ENCODE results near the gene MTHFD2L. TPM values are rescaled to one million over a fixed set of nuclear protein-coding genes. Genes with fewer than 3 reads are reported as not detected.

Gene MTHFD2L
- total RNA-seq, 1 experiment from 2014 or later: 34.0 TPM

DNA sequence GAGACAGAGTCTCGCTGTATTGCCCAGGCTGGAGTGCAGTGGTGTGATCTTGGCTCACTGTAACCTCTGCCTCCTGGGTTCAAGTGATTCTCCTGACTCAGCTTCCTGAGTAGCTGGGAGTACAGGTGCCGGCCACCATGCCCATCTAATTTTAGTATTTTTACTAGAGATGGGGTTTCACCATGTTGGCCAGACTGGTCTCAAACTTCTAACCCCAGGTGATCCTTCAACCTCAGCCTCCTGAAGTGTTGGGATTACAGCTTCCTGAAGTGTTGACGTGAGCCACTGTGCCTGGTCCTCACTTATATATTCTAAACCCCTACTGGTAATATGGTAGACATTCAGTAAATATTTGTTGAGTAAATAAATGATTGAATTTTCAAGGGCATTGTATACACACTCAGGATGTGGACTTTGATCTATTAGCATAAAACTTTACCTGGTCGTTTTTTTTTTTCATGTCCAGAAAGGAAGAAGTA, 33.0 kb downstream of the MTHFD2L start:
- Histone ChIP-seq H2AFZ (ENCODE audit: low read length) (no peak overlapping the region), H3K27me3 (ENCODE audit: low read length) (no peaks in the 10 kb centered on the region), H3K9me2 (replicated peaks; ENCODE audit: low read length) (no peaks in the 10 kb centered on the region), H3K79me2 (ENCODE audit: low read length) (no peaks in the 10 kb centered on the region), H3K4me1 (ENCODE audit: insufficient read depth, low read length) (peaks cover 19% of the 10 kb centered on the region), H3F3A (ENCODE audit: low read length, unreplicated experiment) (no peaks in the 10 kb centered on the region), H3K27ac (ENCODE audit: low read length) (peak overlapping the region; percentile 17), H3K4me2 (ENCODE audit: low read length) (no peak overlapping the region), H3K9me3 (ENCODE audit: low read length) (peaks cover 8% of the 10 kb centered on the region; the same call in 1 of the 2 replicates), H3K9ac (ENCODE audit: low read length) (no peak overlapping the region; the same call in 1 of the 2 replicates), H3K4me3 (ENCODE audit: low read length) (no peak overlapping the region), H3K36me3 (ENCODE audit: low read depth, low read length) (peaks cover 10% of the 10 kb centered on the region; the same call in 1 of the 2 replicates), H4K20me1 (ENCODE audit: low read length) (no peaks in the 10 kb centered on the region)
- no TSS peak for BruUV-seq (replicated peaks)
- CTCF ChIA-PET: no interaction called here
- POLR2A ChIA-PET (ENCODE audit: unreplicated experiment): no interaction called here
- no peak for TF ChIP-seq EZH2phosphoT487 (IDR thresholded peaks at IDR 0.05; ENCODE audit: borderline replicate concordance, low read length)
- no peak for TF ChIP-seq CTCF (conservative IDR thresholded peaks at IDR 0.05; ENCODE audit: low read depth, low read length)
- TF ChIP-seq EZH2 (IDR thresholded peaks at IDR 0.05; ENCODE audit: low read length, unreplicated experiment): no peak
- intact Hi-C loops (cut with micrococcal nuclease): no loop called here
- ATAC-seq: peak; percentile 79
- peak; percentile 42 for DNase-seq

- no peaks in the 10 kb centered on the region for H3K27me3 ChIP-seq (ENCODE audit: low read length)
- intact Hi-C loops (cut with micrococcal nuclease): no loop called here
- no peaks in the 10 kb centered on the region for H3F3A ChIP-seq (ENCODE audit: low read length, unreplicated experiment)
- peak overlapping the region; percentile 35; the same call in 1 of the 2 replicates for H3K9ac ChIP-seq (ENCODE audit: low read length)
- no peaks in the 10 kb centered on the region for H4K20me1 ChIP-seq (ENCODE audit: low read length)
- no TSS peak for BruUV-seq (replicated peaks)
- POLR2A ChIA-PET (ENCODE audit: unreplicated experiment): interaction anchor here (0.6 kb wide), 2 partner anchors 9 to 199 kb away, joined by 10 to 15 read pairs; partner anchors contain the start of gene CXCL5
- no peak overlapping the region for H3K4me3 ChIP-seq (ENCODE audit: low read length)
- ATAC-seq: peak; percentile 91
- H3K27ac ChIP-seq (ENCODE audit: low read length): peak overlapping the region; percentile 60
- no peak overlapping the region for H3K4me2 ChIP-seq (ENCODE audit: low read length)
- H3K4me1 ChIP-seq (ENCODE audit: insufficient read depth, low read length): 0 out of 2 replicates have a peak, but pooled peaks cover 10% of the 10 kb centered on the region
- DNase-seq: peak; percentile 60
- peaks cover 8% of the 10 kb centered on the region; the same call in 1 of the 2 replicates for H3K9me3 ChIP-seq (ENCODE audit: low read length)
- no peaks in the 10 kb centered on the region for H3K9me2 ChIP-seq (replicated peaks; ENCODE audit: low read length)
- H2AFZ ChIP-seq (ENCODE audit: low read length): no peak overlapping the region
- peaks cover 10% of the 10 kb centered on the region; the same call in 1 of the 2 replicates for H3K36me3 ChIP-seq (ENCODE audit: low read depth, low read length)
- CTCF ChIA-PET: no interaction called here
- H3K79me2 ChIP-seq (ENCODE audit: low read length): no peaks in the 10 kb centered on the region
- TF ChIP-seq CTCF (conservative IDR thresholded peaks at IDR 0.05; ENCODE audit: low read depth, low read length): no peak
- no peak for TF ChIP-seq EZH2 (IDR thresholded peaks at IDR 0.05; ENCODE audit: low read length, unreplicated experiment)
- no peak for TF ChIP-seq EZH2phosphoT487 (IDR thresholded peaks at IDR 0.05; ENCODE audit: borderline replicate concordance, low read length)
Measured at GRCh38 chr4:74197080-74197479, 39.2 kb downstream of the MTHFD2L start.

- no peak overlapping the region for H3K9ac ChIP-seq (ENCODE audit: low read length)
- no peaks in the 10 kb centered on the region for H3K36me3 ChIP-seq (ENCODE audit: low read depth, low read length)
- H3K9me2 ChIP-seq (replicated peaks; ENCODE audit: low read length): no peaks in the 10 kb centered on the region
- ChIA-PET POLR2A (ENCODE audit: unreplicated experiment) (no interaction called here), CTCF (interaction anchor here (1.1 kb wide), 1 partner anchor 26 kb away, joined by 3 read pairs; no protein-coding TSS in a partner anchor)
- peaks cover 10% of the 10 kb centered on the region for H3K4me1 ChIP-seq (ENCODE audit: insufficient read depth, low read length)
- H2AFZ ChIP-seq (ENCODE audit: low read length): no peak overlapping the region
- TF ChIP-seq EZH2phosphoT487 (IDR thresholded peaks at IDR 0.05; ENCODE audit: borderline replicate concordance, low read length) (no peak), EZH2 (IDR thresholded peaks at IDR 0.05; ENCODE audit: low read length, unreplicated experiment) (no peak), CTCF (conservative IDR thresholded peaks at IDR 0.05; ENCODE audit: low read depth, low read length) (no peak)
- ATAC-seq: no peak
- no peaks in the 10 kb centered on the region for H3K9me3 ChIP-seq (ENCODE audit: low read length)
- no TSS peak for BruUV-seq (replicated peaks)
- H3K27ac ChIP-seq (ENCODE audit: low read length): no peak overlapping the region
- no peaks in the 10 kb centered on the region for H3K27me3 ChIP-seq (ENCODE audit: low read length)
- no peak for DNase-seq
- H4K20me1 ChIP-seq (ENCODE audit: low read length): no peaks in the 10 kb centered on the region
- no peak overlapping the region for H3K4me3 ChIP-seq (ENCODE audit: low read length)
- H3F3A ChIP-seq (ENCODE audit: low read length, unreplicated experiment): no peaks in the 10 kb centered on the region
- no peak overlapping the region for H3K4me2 ChIP-seq (ENCODE audit: low read length)
- intact Hi-C loops (cut with micrococcal nuclease): no loop called here
- H3K79me2 ChIP-seq (ENCODE audit: low read length): no peaks in the 10 kb centered on the region
Measured at GRCh38 chr4:74202062-74202586, 44.2 kb downstream of the MTHFD2L start.

Data from PC-3 (cell line).